Thyroid gland (tissue), 4 donors: ENCODE data around the gene STYX. TPM values are rescaled to one million over a fixed set of nuclear protein-coding genes. Genes with fewer than 3 reads are reported as not detected.

Source experiments
- DNase-seq, 2 donors: peaks; one replicate each; pipeline ENCODE4 v3.0.0-alpha.2; 2019
- H3K27ac ChIP-seq, 3 donors: fragments of 200-600 bp; sonication (generic); 1 replicate in 2 of 3; 2 replicates in 1 of 3; pipeline ENCODE4 v1.5.1; 2016 to 2019; ENCODE audit warnings: mild to moderate bottlenecking in 1 of 3, moderate library complexity in 1 of 3
- H3K27me3 ChIP-seq: fragments of 200-600 bp; sonication (generic); one replicate; pipeline ENCODE4 v1.5.1; 2019
- H3K36me3 ChIP-seq, 2 donors: fragments of 200-600 bp; sonication (generic); one replicate each; pipeline ENCODE4 v1.5.1; 2016 to 2019
- H3K4me1 ChIP-seq, 2 donors: fragments of 200-600 bp; sonication (generic); one replicate each; pipeline ENCODE4 v1.5.1; 2017 to 2019
- H3K4me3 ChIP-seq, 3 donors: fragments of 200-600 bp; sonication (generic); replicated peaks in 1 of 3; 1 replicate in 2 of 3; 2 replicates in 1 of 3; pipeline ENCODE4 v1.5.1; 2016; ENCODE audit warnings: mild to moderate bottlenecking in 1 of 3
- H3K9me3 ChIP-seq: fragments of 200-600 bp; sonication (generic); one replicate; pipeline ENCODE4 v1.5.1; 2017
- POLR2A ChIP-seq, 2 donors: fragments of 450-650 bp; IDR thresholded peaks; one replicate each; pipeline ENCODE4 v1.6.1; 2017; ENCODE audit warnings: antibody characterized with exemption in 2 of 2, mild to moderate bottlenecking in 2 of 2, moderate library complexity in 1 of 2
- WGBS, 2 donors: methylation state at CpG; one replicate each; pipeline ENCODE4 v1.1.5; 2017; 5-methylcytosine and 5-hydroxymethylcytosine counted together
- intact Hi-C: fragments of 100-400 bp; cut with DNase I; formaldehyde crosslinking; loops from one replicate; pipeline ENCODE4 v1.15.1; 2023
- total RNA-seq, 4 donors: library from RNA; depleted of rRNA; stranded (reverse); fragments of >200 nt; gene quantifications; one replicate each; pipeline ENCODE4 v1.2.3, GENCODE V29; 2016
- TF ChIP-seq, protein P1 (sequence below), 6 experiments: fragments of 200-600 bp in 3 of 6; fragments of 450-650 bp in 3 of 6; sonication (generic) in 3 of 6; IDR thresholded peaks; one replicate each; pipeline ENCODE4 v1.5.1; 2016 to 2019; ENCODE audit warnings: antibody characterized with exemption in 6 of 6, mild to moderate bottlenecking in 2 of 6, inconsistent platforms in 1 of 6, moderate library complexity in 1 of 6

Gene STYX
- total RNA-seq, 4 donors from 2014 or later = 13.7 to 17.1 (median 14.8) TPM

DNA sequence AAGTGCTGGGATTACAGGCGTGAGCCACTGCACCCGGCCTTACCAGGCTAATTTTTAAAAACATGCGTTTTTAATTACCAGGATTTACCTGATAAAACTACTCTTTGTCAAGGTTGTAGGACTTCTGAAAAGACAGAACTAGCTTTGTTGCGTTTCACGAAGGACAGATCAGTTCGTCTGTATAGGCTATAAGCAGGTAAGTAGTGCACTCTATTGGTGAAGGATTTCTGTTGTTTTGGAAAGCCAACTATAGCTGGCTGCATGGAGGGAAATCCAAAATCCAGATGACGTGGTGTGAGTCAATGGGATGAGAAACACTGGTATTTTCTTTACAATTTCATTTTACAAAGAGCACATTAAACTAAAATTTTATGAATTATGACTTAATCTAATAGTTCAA lies 46.9 kb downstream of the STYX start:
- no peak overlapping the region for H3K27ac ChIP-seq
- no peak for DNase-seq
- no peaks in the 10 kb centered on the region for H3K4me1 ChIP-seq
- intact Hi-C loops = no loop called here
- H3K9me3 ChIP-seq = no peaks in the 10 kb centered on the region
- H3K36me3 ChIP-seq = peaks cover 0 to 4% of the 10 kb centered on the region in 2 donors
- H3K27me3 ChIP-seq = no peaks in the 10 kb centered on the region
- TF ChIP-seq POLR2A (IDR thresholded peaks at IDR 0.05) = no peak
- TF ChIP-seq, protein P1, sequence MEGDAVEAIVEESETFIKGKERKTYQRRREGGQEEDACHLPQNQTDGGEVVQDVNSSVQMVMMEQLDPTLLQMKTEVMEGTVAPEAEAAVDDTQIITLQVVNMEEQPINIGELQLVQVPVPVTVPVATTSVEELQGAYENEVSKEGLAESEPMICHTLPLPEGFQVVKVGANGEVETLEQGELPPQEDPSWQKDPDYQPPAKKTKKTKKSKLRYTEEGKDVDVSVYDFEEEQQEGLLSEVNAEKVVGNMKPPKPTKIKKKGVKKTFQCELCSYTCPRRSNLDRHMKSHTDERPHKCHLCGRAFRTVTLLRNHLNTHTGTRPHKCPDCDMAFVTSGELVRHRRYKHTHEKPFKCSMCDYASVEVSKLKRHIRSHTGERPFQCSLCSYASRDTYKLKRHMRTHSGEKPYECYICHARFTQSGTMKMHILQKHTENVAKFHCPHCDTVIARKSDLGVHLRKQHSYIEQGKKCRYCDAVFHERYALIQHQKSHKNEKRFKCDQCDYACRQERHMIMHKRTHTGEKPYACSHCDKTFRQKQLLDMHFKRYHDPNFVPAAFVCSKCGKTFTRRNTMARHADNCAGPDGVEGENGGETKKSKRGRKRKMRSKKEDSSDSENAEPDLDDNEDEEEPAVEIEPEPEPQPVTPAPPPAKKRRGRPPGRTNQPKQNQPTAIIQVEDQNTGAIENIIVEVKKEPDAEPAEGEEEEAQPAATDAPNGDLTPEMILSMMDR (IDR thresholded peaks at IDR 0.05) = no peak
- 88 to 91% methylated on average over 7 of the region's 7 CpGs for WGBS, 2 donors
- no peak overlapping the region for H3K4me3 ChIP-seq

DNA sequence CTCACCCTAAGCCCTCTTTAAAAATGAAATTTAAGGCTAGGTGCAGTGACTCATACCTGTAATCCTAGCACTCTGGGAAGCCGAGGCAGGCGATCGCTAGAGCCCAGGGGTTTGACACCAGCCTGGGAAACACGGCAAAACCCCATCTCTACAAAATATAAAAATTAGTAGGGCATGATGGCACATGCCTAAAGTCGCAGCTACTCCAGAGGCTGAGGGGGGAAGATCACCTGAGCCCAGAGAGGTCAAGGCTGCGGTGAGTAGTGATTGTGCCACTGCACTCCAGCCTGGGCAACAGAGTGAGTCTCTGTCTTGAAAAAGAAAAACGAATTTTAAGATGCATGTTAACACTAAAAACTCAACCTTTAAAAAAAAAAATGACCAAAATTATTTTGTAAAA lies 48.7 kb downstream of the STYX start:
- DNase-seq = no peak
- no peak for TF ChIP-seq POLR2A (IDR thresholded peaks at IDR 0.05)
- TF ChIP-seq, protein P1 (IDR thresholded peaks at IDR 0.05) = no peak
- Histone ChIP-seq H3K4me1 (no peaks in the 10 kb centered on the region), H3K27me3 (no peaks in the 10 kb centered on the region), H3K4me3 (no peak overlapping the region), H3K36me3 (peaks cover 0 to 4% of the 10 kb centered on the region in 2 donors), H3K27ac (no peak overlapping the region), H3K9me3 (no peaks in the 10 kb centered on the region)
- WGBS, 2 donors = 92 to 94% methylated on average over 7 of the region's 7 CpGs
- intact Hi-C loops = no loop called here

DNA sequence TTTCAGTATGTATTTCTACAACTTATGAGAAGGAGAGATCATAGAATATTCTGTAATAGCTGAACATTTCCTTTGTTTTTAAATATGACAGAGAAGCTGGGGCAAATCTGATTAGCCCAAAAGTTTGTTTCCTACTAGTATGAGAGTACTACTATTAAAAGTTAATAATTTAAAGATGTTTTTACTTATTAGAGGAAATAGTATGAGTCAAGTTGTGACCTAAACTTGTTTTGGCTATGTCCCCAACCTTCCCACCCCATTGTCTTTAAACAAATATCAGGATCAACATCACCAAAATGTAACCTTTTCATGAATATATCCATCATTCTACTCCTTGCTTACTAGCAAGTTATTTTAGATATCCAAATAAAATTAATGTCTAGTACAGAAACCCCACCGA lies 50.9 kb downstream of the STYX start:
- no peak overlapping the region for H3K27ac ChIP-seq
- peaks cover 0 to 4% of the 10 kb centered on the region in 2 donors for H3K36me3 ChIP-seq
- H3K27me3 ChIP-seq = no peaks in the 10 kb centered on the region
- TF ChIP-seq POLR2A (IDR thresholded peaks at IDR 0.05) = no peak
- TF ChIP-seq, protein P1 (IDR thresholded peaks at IDR 0.05) = no peak
- H3K4me1 ChIP-seq = no peaks in the 10 kb centered on the region
- DNase-seq = no peak
- no peaks in the 10 kb centered on the region for H3K9me3 ChIP-seq
- H3K4me3 ChIP-seq = no peak overlapping the region
- WGBS, 2 donors = 94 to 95% methylated on average over 1 of the region's 1 CpG
- intact Hi-C loops = no loop called here

DNA sequence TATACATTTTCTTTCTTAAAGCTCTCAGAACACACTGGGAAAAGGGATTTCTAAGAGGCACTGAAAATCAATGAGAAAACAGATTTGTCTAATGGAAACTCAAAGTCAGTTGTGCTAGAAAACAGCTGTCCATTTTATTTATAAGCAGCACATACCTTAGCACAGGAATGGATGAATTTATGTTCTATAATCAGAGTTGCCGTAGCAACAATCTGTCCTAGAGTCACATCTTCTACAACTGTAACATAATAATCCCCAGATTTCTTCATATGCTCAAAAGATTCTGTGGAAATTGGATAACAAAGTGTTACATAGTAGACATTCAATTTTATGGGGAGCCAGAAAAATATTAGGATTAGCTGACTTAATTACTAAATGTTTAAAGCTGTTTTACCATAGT lies 51.7 kb downstream of the STYX start:
- Histone ChIP-seq H3K27me3 (no peaks in the 10 kb centered on the region), H3K4me3 (no peak overlapping the region), H3K9me3 (no peaks in the 10 kb centered on the region), H3K27ac (no peak overlapping the region), H3K36me3 (peaks cover 0 to 4% of the 10 kb centered on the region in 2 donors), H3K4me1 (no peaks in the 10 kb centered on the region)
- 100% methylated on average over 1 of the region's 1 CpG for WGBS, 2 donors
- no peak for DNase-seq
- TF ChIP-seq POLR2A (IDR thresholded peaks at IDR 0.05) = no peak
- TF ChIP-seq, protein P1 (IDR thresholded peaks at IDR 0.05) = no peak
- intact Hi-C loops = no loop called here

DNA sequence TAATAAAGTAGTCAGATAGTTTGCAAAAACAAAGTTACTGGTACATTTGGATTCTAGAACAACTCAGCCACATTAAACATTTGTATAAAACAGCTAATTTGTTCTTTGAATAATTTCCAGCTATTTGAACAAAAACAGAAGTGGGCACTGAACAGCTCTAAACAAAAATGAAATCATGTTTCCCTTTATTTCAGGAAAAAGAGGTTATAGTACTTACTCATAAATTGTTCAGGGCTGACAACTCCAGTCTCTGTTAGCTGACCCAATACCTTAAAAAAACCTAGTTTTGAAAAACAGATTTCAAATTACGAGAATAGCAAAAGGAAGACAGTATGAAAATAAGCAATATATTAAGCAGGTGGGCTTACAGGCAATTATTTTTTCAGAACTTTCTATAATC lies 53.2 kb downstream of the STYX start:
- H3K36me3 ChIP-seq = no peaks in the 10 kb centered on the region
- no peaks in the 10 kb centered on the region for H3K4me1 ChIP-seq
- TF ChIP-seq POLR2A (IDR thresholded peaks at IDR 0.05) = no peak
- TF ChIP-seq, protein P1 (IDR thresholded peaks at IDR 0.05) = no peak
- H3K4me3 ChIP-seq = no peak overlapping the region
- no peaks in the 10 kb centered on the region for H3K27me3 ChIP-seq
- DNase-seq = no peak
- H3K27ac ChIP-seq = no peak overlapping the region
- H3K9me3 ChIP-seq = no peaks in the 10 kb centered on the region
- 88% methylated on average over 1 of the region's 1 CpG for WGBS, 2 donors
- intact Hi-C loops = no loop called here
